Stimulated activated CD4-positive, alpha-beta T cell treated with anti-CD3 and anti-CD28 coated beads, Interleukin-4, amount 100 ng/mL, for 1 hour (primary cell): Measurements from ENCODE around the gene ITGBL1.

Experiments
- DNase-seq: peaks from one replicate; pipeline ENCODE4 v3.0.0-alpha.2; 2020

The ITGBL1 gene, protein sequence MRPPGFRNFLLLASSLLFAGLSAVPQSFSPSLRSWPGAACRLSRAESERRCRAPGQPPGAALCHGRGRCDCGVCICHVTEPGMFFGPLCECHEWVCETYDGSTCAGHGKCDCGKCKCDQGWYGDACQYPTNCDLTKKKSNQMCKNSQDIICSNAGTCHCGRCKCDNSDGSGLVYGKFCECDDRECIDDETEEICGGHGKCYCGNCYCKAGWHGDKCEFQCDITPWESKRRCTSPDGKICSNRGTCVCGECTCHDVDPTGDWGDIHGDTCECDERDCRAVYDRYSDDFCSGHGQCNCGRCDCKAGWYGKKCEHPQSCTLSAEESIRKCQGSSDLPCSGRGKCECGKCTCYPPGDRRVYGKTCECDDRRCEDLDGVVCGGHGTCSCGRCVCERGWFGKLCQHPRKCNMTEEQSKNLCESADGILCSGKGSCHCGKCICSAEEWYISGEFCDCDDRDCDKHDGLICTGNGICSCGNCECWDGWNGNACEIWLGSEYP

DNA sequence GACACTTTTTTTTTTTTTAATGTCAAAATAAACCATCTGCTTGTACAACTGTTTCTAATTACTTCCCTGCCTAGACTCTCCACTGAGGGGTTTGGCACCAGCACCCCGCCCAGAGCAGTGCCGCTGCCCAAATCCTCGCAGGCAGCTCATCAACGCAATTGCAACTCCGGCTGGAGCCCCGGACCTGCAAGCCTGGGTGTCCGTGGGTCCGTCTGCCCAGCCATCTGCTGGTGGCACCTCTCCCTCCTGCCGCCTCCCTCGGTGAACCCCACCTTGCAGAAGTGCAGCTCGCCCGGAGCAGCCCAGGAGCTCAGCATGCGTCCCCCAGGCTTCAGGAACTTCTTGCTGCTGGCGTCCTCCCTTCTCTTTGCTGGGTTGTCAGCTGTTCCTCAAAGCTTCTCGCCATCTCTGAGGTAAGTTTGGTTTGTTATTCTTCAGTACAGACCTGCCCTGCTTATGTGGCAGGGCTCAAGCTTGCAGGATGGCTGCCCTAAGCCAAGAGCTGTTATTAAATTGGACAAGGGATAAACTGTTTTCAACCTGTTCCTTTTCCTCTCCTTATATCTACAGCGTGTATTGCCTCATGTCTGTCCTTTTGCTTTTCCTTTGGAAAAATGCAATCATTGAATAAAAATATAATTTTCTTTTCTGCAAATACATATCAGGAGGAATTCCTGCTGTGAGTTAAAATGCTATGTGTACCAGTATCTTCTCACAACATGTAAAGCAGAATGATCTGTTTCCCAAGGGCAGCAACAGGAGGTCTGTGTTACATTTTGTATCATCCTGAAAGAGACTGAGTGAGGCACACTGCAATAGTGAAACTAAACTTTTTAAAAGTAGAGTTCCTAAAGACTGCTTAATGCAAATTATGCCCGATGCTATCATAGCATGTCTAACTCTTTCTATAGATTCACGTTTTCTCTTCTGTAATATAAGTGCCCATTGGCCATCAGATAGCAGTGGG, at the start of gene ITGBL1:
Gene ITGBL1, plus strand, starts transcription at position 157 of the 967 bp plus-strand sequence. Its CDS starts 159 bp downstream, at position 316.
- DNase-seq = no peak

DNA sequence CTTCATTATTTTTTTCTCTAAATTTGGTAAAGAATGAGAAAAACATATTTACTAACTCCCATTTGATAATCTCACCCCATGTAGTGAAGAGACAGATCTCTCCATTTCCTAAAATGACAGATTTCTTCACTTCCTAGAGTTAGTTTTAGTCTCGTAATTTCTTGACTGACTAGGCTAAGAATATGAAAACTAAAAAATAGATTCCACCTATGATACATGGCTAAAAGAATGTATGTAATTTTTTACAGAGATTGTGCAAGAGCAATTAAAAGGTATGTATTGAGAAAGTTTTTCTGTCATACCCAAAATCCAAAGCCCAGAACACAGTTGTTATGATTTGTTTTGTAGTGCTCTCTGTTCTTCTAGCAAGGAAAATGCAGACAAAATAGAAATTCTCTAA, 45.7 kb upstream of the ITGBL1 start:
- DNase-seq = no peak

DNA sequence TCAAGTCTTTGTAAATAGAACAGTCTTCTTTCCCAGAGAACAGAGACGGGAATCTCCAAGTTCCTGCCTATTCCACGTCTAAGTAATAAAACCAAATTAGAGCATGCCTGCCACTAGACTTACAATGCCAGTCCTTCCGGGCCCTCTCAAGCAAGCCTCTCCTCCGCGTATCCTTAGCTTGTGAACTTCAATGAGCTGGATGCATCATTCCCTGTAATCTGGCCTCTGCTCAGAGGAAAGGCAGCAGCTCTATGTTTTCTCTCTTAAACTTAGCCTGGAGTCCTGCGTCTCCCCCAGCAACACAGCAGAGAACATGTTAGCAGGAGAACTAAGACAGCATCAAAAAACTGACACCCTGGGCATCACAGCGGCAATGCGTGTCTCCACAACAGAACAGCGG, 44.3 kb upstream of the ITGBL1 start:
- no peak for DNase-seq

DNA sequence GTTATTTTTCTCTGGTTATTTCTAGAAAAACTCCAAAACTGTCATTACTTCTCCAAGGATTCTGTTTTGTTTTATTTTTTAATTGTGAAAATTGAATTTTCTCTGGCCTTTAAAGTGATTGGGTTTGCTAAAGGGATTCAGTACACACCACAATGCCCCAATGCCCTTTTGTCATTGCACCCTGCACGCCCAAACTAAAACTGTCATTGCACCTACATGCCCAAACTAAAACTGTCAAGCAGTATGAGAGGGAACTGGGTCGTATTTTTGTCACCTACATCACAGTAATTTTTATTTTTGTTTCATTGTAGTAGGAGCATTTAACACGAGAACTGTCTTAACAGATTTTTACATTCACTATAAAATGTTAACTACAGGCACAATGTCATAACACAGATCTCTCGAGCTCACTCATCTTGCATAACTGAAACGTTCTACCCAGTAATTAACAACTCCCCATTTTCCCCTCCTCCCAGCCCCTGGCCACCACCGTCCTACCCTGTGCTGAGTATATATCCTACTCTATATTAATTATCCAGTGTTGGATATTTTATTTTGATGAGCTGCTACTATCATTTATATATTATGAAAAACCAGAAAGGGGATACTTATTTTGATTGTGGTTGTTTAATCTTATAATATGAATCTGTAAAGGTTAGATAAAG, 43.4 kb upstream of the ITGBL1 start:
- DNase-seq = no peak

DNA sequence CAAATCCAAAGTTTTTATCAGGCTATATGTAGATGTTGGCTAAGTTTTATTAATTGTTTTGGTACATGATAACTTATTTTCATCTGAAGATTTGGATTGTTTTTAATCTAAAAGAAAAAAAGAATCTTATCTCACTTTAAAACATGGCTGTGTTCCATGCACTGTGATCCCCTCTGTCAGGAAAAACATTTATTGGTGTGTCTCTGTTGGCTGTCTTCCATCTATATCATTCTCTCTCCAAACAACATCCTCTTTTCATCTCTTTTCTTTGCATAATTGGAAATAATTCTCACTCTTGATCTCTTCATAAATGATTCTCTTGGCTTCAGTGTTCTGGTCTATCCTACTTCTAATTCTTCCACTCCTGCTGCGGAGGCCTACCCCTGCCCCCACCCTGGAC, 40.4 kb upstream of the ITGBL1 start:
- DNase-seq = no peak

DNA sequence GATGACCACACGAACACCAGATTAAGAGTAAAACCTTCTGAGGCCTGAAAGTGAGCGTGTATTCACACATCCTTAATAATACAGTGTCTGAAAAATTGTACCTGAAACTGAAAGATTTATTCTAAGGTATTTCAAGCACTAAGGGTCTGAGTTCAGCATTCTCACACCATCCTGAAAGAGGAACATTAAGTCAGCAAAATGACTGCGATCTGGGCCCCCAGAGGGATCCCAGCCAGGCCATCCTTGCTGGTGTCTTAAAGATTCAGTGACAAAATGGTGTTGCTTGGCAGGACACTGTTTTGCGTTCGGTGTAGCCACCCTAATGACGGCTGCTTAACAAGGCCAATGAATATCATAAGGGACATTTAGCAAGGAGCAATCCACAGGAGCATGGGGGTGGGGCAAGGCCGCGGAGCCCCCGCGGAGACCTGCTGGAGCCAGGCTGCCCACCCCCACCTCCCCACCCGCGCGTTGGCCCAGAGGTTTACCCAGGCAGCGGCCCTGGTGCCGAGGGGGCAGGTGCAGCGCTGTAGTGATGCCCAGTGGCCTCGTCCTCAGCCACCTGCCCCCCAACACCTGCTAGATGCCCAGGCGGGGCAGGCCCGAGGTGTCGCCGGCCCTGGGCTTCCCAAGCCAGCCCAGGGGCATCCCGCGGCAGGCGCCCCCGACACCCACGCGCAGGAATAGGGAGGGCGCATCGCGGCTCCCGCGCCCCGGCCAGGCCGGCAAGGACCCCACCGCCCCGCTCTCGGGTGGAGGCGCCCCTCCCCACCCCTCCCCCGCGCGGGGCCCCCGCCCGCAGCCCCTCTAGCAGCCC, 36.9 kb upstream of the ITGBL1 start:
- DNase-seq = no peak

DNA sequence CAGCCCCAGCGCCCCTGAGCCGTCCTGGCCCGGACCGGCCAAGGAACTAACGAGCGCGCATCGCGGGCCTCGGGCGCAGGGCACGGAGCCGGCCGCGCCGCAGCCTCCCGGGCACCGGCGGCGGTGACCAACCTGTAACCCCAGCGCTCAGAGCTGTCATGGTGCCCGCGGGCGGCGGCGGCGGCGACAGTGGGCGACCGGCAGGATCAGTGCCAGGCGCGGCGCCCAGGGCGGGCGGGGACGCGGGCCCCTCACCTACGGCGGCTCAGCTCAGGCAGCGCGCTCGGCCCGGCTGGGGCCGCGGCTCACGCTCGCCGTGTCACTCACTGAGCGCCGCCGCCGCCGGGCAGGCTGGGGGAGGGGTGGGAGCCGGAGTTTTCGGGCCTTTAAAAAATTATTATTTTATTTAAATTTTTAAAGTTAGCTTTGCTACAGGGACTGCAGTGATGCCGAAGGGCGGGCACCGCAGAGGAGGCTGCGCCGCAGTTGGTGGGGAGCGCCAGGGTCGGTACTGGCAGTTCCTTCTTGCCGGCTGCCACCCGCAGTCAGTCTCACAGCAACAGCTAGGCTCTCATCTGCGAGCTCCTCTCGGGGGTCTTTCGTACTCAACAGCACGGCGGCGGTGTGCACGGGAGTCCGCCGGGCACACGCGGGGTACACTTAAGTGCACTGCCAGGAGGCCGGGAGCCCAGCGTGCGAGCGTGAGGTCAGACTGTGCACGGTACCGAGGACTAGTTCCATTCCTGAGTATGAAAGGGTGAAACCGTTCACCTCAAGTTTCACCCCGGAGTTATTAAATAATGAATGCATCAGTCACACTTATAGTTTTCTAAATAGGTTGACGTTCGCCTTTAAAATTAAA, 36.1 kb upstream of the ITGBL1 start, which contains the start of gene NALCN:
Gene NALCN, minus strand, starts transcription at position 328 of the 862 bp plus-strand sequence. CDS start 17,382 bp downstream, outside the sequence.
- DNase-seq = no peak

DNA sequence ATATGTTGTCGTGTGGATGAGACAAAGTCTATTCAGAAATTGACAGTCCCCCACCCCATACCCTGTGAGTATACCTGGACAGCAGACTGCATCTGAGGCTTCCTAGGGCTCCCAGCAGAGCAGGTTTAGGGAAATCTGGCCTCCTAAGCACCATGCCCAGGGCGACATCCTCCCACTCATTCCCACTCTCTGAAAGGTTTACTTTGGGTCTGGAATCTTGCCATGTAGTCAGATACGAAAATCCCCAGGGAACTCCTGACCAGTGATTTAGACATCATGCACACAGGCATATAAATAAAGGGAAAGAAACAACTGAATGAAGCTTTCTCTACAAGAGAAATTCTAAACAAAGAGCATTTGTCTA, 35.5 kb upstream of the ITGBL1 start:
- DNase-seq = no peak

DNA sequence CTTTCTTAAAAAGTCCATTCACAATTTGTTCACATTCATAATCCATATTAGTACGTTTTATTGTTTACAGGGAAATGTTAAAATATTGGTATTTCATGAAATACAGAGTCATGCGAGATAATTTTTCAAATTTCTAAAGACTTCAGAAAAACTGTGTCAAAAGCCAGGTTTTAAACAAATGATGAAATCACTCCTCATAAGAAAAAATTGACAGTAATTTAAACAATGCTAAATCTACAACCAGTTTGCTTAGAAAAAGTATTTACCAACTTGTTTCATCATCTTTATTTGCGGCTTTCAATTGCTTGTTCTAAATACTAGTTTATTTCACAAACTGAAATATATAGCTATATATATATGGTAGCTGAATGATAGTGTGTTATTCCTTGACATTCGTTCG, 35.0 kb upstream of the ITGBL1 start:
- no peak for DNase-seq

DNA sequence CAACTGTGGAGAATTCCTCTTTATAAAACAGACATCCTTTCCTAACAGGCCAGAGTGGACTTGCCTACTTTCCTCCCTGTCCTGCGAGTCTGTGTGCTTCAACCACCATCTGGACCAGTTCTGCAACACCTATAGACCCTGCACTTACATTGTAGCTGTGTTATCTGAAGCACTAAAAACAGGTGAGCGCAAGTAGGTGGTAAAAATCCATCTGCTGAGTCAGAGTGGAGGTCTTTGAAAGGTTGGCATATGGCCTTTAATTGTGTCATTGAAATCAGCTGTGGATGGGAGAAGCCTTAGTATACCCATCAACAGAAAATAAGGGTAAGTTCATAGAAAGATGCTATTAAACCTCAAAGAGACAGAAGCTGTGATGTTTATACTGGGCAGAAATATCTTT, 28.6 kb upstream of the ITGBL1 start:
- no peak for DNase-seq

DNA sequence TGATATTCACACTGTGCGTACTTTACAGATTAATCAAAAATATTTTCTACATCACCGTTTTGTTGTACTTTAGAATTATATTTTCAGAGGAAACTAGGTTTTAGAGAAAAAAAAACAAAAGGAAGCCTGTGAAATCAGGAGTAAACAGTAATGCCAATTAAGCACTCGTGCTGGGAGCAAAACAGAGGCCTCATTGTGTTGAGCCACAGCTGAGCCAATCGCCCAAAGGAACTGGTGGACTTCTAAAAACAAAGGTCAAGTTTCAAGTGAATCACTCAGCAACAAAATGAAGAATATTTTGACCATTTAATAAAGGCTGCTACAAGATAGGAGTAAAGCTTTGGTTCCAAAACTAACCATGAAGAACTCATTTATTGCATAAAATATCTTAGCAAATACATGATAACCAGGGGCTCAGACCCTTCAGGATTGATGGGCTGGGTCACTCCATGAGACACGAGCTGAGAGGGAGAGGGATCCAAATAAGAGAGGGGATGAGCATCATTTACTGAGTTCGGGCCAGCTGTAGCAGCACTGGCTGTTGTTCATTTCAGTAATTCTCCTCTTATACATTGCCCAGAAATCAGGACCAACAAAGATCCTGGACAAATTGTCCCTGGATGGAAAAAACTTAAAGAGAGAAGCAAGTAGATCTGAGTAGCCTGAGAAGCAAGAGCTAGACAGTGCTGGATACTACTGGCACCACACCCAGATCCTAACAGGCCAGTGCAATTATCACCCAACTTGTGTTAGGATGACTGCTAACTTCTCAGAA, 27.9 kb upstream of the ITGBL1 start:
- no peak for DNase-seq

DNA sequence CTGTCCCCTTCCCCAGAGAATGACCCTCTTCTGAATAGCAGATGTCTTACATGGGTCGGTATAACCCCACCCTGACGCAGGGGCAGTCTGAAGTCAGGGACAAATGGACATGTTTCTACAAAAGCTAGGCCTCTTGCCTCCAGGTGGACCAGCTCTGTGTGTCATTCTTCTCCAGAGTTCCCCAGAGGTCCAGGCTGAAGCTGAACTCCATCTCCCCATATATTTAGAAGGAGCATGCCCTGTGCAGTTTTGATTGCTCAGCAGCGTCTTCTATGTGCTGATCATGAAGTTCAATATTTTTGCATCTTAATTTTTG, 27.4 kb upstream of the ITGBL1 start:
- no peak for DNase-seq

DNA sequence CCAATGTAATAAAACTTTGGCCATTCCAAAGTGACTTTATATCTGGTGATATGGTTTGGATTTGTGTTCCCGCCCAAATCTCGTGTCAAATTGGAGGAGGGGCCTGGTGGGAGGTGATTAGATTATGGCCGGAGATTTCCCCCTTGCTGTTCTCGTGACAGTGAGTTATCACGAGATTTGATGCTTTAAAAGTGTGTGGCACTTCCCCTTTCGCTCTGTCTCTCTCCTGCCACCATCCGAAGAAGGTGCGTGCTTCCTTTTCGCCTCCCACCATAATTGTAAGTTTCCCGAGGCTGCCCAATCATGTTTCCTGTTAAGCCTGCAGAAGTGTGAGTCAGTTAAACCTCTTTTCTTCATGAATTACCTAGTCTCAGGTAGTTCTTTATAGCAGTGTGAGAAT, 26.9 kb upstream of the ITGBL1 start:
- no peak for DNase-seq

DNA sequence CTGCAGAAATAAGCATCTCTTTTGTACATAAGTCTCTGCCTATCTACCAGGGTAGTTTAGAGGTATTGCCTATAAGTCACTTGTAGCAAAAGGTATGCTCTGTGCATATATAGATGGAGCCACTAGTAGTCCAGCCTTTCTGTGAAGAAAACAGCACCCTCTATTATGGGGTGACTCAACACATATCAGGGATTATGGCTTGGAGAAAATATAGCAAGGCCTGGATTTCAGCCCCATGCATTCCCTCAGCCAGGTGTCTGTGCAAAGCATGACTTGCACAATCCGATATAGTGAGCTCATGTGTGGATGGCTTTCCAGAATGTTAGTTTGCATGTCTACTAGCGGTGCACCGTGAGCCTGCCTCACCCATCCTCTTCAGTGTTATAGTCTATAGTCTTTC, 22.7 kb upstream of the ITGBL1 start:
- DNase-seq = no peak

DNA sequence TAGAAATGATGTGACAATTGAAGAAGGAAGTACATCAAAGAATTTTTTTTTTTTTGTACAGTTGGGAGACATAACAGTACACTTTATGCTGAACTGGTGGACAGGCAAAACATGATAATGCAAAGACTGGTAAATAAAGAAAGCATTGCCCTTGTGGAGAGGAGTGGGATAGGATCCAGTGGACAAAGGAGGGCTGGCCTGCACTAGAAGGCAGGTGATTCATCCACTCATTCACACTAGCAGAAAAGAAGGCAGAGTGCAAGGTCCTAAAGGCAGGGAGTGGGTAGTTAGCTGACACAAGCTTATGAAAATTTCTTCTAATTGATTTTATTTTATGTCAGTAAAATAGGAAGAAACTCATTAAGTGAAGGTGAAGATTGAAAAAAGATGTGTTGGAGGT, 18.6 kb upstream of the ITGBL1 start:
- DNase-seq = no peak

DNA sequence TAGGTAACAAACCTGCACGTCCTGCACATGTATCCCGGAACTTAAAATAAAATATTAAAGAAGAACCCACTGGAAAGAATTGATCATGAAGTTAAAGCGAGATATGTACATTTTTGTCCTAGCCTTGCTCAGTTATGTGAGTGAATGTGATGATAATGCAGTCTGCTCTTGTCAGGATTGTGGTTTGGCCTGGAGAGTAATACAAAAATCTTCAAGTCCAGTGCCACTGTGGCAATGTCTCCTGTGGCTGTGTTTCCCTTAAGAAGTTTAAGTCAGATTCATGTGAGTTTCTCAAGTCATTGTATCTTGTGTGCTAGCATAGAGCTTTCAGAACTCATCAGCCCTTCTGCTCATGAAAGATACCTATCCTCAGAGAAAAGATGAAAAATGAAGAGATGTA, 18.0 kb upstream of the ITGBL1 start:
- DNase-seq = no peak

DNA sequence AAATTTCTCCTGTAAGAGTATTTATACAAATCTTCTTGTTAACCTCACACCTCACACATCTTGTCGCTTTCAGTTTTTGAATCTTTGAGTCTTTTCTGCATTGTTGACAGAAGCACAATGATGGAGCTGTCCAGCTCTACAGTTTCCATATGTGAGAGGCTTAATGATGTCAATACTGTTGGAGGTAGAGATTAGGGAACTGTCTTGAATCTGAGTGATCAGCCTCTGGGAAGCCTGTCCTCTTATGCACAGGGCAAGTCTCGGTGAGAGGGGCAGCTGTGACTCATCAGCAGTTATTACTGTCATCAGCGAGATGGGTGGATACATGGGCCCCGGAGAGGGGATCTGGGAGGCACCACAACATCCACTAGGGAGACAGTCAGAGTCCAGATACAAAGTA, 4.6 kb upstream of the ITGBL1 start:
- DNase-seq = no peak

DNA sequence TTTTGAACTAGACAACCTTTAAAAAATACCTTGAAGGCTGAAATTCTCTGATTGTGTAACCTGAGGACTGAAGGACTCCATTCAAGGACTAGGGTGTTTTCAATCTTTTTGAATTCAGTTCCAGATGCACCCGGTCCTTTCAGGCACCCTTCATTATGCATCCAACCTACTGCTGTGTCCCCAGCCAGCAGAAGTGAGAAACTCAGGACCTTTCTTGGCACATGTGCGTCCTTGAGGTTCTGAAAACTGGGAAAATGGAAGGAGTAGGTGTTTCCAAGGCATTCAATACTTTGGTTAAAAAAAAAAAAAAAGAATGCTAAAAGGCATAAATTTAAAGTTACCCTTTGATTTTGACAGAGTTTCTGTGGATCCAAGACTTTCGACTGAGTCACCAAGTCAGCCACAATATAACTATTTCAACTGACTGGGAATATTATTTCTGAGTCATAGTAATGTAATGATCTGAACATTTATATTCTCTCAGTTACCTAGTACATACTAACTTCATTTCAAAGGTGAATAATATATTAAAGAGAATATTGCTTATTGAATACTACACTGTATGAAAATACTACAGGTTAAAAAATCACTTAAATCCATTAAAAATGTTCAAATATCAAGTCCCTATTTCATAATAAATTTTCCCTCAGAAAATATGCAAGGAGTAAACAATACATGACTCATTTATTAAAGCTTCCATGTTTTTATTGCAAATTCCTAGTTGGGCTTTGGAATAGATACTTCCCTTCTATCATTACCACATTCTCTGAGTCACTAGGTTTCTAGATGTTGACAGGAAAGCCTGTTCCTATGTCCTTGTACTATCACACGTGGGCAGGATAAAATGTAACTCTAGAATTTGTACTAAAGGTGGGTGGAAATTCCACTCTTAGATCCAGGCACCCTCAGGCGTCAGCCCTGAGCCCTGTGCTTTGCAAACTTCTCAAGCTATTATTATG, 2.4 kb upstream of the ITGBL1 start:
- no peak for DNase-seq

DNA sequence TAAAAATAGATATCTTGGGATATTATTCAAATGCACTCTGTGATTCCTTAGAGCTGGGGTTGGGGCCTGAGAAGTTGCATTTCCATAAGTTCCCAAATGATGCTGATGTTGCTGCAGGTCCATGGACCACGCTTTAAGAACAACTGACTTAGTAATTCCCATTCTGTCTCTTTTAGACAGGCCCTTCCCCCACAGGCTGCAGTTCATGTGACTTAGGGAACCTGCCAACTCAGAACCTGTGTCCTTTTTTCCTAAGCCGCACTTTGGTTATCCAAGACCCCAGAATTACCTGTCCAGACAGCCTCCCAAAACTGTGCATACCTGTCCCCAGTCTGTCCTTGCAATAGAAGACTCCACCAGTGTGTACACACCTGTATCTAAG, 1.7 kb upstream of the ITGBL1 start:
- no peak for DNase-seq
